ENCODE data around the gene IRF2BPL.

IRF2BPL gene

DNA sequence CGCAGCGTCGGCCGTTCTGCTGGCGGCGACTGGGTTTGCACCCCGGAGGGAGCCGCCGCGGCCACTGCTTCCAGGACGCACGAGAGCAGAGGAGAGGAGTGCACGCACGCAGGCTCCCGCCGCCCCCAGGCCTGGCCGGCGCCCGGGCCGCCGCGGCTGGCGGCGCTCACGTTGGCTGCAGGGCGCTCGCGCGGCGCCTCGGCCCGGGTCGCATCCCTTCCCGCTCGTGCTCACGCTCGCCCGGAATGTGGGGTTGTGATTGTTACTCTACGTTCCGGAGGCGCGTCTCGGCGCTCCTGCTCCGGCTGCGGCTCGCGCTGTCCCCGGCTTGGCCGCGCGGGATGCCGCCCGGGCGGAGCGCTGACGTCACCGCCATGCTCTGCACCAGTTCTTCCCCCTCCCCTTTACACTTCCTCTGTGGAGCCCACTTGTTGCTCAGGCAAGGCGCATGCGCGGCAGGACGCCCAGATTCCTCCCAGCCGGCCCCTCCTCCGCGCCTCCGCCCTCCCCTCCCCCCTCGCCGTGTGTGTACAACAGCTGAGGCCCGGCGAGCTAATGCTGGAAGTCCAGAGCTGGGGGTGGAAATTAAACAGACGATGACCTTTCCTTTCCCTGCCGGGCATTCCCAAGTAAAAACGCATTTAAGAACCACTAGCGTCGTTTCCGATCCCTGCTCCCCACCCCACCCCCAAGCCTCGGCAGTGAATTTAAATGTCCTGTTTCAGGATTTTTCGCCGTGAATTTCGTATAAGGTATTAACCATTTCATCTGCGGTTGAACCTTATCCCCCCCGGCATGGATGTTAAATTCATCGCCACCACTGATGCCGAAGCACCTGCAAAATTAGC, at the start of gene IRF2BPL:
Gene IRF2BPL, minus strand, starts transcription at position 325 of the 848 bp plus-strand sequence. CDS start 916 bp downstream, outside the sequence.
- peak within 1 kb of the TSS; percentile 94 for H3K4me3 ChIP-seq (ENCODE audit: low read depth, low read length)

- H3K4me3 ChIP-seq (ENCODE audit: low read depth, low read length), result no peak overlapping the region
Observed at GRCh38 chr14:77077040-77077439, 48.5 kb upstream of the IRF2BPL start.

DNA sequence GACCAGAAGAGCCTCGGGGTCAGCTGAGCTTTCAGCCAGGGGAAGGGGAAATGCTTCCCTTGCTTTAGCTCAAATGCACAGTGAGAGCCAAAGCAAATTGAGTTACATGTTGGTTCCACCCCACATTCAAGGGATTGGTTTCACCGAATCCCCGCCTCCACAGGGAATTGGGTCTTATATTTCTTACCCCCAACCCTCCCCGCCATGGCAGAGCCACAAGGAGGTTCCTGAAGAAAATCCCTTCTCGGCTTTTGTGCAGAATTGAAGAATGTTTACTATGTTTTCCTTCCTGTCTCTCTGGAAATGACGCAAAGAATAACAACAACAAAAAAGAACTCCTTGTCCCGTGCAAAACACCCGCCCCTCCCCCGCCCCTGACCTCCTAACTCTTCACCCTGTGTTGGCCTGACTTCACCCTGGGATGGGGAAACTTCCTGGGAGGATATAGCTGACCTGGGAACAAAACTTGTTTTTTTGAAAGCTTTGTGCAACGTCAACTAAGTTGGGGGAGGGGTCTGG, 47.7 kb upstream of the IRF2BPL start:
- H3K4me3 ChIP-seq (ENCODE audit: low read depth, low read length), result no peak overlapping the region

GRCh38 chr14:77074969-77075368, 46.5 kb upstream of the IRF2BPL start:
- no peak overlapping the region for H3K4me3 ChIP-seq (ENCODE audit: low read depth, low read length)

- H3K4me3 ChIP-seq (ENCODE audit: low read depth, low read length), result no peak overlapping the region
Observed at GRCh38 chr14:77071938-77072388, 43.5 kb upstream of the IRF2BPL start.

GRCh38 chr14:77069551-77069950, 41.0 kb upstream of the IRF2BPL start:
- H3K4me3 ChIP-seq (ENCODE audit: low read depth, low read length), result no peak overlapping the region

DNA sequence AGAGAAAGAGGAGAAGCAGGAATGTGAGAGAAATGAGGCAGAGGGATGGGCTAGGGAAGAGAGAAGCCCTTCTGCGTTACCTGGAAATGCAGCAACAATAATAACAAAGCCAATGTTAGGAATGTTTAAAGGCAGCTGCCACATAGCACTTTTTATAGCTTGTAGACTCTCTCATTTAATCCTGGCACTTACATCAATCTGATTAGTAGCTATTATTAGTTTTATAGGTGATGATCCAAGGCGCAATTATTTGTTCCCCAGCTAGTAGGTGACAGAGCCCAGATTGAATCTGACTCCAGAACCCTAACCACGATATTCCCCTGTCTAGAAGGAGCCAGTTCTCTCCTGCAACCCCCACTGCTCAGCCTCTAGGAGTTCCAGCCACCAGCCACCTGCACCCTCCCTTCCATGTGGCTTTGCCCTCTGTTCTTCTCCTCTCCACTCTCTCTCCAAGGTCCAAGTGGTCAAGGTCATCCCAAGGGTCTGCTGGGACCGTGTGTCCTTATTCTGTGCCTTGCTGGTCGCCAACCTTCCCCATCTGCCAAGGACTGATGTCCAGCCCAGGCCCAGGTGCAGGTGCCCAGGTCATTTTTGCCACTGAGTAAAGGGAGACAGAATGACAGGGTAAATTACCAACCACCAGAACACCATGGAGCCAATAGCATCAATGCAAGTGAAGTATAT, 40.2 kb upstream of the IRF2BPL start:
- H3K4me3 ChIP-seq (ENCODE audit: low read depth, low read length), result no peak overlapping the region

GRCh38 chr14:77067632-77068516, 39.4 kb upstream of the IRF2BPL start:
- H3K4me3 ChIP-seq (ENCODE audit: low read depth, low read length), result no peak overlapping the region

GRCh38 chr14:77066578-77067172, 38.2 kb upstream of the IRF2BPL start:
- no peak overlapping the region for H3K4me3 ChIP-seq (ENCODE audit: low read depth, low read length)

DNA sequence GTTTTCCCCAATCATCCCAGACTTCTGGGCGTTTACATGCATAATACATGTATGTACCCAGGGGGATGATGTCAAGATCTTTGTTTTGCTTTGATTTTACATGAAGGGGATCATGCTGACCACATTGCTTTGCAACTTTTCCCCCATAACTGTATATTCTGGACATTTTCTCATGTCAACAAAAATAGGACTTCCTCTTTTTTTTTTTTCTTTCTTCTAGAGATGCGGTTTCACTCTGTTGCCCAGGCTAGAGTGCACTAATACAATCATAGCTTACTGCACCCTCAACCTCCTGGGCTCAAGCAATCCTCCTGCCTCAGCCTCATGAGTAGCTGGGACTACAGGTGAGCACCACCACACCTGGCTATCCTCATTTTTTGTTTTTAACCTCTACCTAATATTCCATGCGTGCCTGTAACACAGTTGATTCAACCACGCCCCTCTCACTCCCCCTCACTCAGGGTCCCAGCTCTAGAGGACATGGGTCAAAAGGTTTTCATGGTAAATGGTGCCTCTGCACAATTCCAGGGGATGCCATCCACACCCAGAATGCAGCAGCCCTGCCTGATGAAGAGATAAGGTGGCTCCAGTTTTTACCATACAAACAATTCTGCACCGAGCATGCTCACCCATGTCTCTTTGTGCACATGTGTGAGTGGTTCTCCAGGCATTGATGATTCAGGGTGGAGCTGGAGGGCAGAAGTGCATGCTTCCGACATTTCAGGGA, 37.5 kb upstream of the IRF2BPL start:
- H3K4me3 ChIP-seq (ENCODE audit: low read depth, low read length), result no peak overlapping the region

GRCh38 chr14:77064521-77065178, 36.1 kb upstream of the IRF2BPL start:
- no peak overlapping the region for H3K4me3 ChIP-seq (ENCODE audit: low read depth, low read length)

GRCh38 chr14:77063571-77064171, 35.2 kb upstream of the IRF2BPL start:
- no peak overlapping the region for H3K4me3 ChIP-seq (ENCODE audit: low read depth, low read length)

- H3K4me3 ChIP-seq (ENCODE audit: low read depth, low read length), result no peak overlapping the region
Observed at GRCh38 chr14:77062261-77062660, 33.8 kb upstream of the IRF2BPL start.

GRCh38 chr14:77061630-77062257, 33.2 kb upstream of the IRF2BPL start:
- no peak overlapping the region for H3K4me3 ChIP-seq (ENCODE audit: low read depth, low read length)

GRCh38 chr14:77059276-77059915, 30.9 kb upstream of the IRF2BPL start:
- H3K4me3 ChIP-seq (ENCODE audit: low read depth, low read length), result no peak overlapping the region

- no peak overlapping the region for H3K4me3 ChIP-seq (ENCODE audit: low read depth, low read length)
Observed at GRCh38 chr14:77058785-77059184, 30.3 kb upstream of the IRF2BPL start.

DNA sequence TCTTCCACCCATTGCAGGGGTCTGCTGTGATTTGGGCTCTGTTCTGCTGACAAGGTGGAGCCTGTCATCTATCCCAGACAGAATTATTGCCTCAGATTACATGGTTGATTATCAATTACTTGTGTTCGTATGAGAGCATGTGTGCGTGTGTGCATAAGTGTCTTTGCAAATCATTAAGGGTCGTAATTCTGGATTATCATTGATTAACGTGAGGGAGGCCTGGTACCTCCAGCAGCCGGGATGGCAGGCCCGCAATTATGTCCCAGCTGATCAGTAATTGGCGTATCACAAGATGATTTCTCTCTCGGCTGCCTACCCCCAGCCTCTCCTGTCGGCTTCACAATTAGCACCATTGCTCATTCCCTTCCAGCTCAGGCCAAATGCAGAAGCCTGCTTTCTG, 29.6 kb upstream of the IRF2BPL start:
- no peak overlapping the region for H3K4me3 ChIP-seq (ENCODE audit: low read depth, low read length)

DNA sequence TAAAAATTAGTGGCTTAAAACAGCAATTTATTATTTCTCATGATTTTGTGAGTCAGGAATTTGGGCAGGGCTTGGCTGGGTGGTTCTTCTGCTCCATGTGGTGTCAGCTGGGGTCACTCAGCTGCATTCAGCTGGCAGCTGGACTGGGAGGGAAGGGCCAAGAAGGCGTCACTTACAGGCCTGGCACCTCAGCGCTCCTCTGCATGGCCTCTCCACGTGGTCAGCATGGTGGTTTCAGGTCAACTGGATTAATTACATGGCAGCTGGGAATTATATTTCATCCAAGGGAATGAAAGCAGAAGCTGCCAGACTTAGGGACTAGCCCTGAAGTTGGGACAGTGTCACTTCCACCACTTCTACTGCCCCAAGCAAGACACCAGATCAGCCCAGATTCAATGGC, 27.5 kb upstream of the IRF2BPL start:
- H3K4me3 ChIP-seq (ENCODE audit: low read depth, low read length), result no peak overlapping the region

All from iPS-11a (cell line).